HS-5 (cell line): Measurements from ENCODE around the gene SUV39H2.
"Not testable (repeated sequence)": the region's sequence is repeated elsewhere in the genome, so short reads cannot be mapped to it uniquely, and the experiment has no call there.

ENCODE experiments used
- DNase-seq: peaks from one replicate; pipeline ENCODE4 v3.0.0-alpha.2; 2012; ENCODE audit warnings: low read depth

Gene SUV39H2

DNA sequence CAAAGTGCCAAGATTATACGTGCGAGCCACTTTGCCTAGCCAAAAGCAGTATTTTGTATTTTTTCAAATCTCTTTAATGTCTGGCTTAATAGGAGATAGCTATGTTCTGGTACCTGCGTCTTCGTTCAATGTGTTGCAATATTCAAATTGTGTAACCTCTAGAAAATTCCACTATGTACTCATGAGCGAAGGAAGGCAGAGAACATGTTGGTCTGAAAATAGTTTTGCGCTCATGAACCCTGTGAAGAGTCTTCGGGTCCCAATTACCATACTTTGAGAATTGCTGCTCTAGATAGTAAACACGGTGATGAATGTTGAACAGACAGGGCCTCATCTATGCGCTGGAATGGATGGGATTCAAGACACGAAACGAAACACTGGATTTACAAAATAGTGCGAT is 2.7 kb upstream of the SUV39H2 start:
- DNase-seq, result no peak

DNA sequence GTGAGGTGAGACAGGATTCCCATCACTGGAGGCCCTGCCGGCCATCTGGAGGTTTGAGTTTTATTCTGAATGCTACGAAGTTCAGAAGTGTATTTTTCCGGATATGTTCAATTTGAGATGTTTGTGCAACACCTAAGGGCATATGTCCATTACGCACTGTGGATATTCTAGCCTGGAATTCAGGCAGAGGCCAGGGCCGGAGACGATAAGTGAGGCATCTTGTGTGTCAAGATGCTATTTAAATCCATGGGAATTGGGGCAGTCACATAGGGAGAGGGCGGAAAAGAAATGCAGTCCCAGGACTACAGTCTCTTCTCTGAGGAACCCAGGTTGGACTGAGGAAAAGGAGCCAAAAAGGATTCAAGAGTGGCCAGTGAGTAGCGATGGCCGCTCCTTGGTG is 1.9 kb upstream of the SUV39H2 start:
- no peak for DNase-seq

DNA sequence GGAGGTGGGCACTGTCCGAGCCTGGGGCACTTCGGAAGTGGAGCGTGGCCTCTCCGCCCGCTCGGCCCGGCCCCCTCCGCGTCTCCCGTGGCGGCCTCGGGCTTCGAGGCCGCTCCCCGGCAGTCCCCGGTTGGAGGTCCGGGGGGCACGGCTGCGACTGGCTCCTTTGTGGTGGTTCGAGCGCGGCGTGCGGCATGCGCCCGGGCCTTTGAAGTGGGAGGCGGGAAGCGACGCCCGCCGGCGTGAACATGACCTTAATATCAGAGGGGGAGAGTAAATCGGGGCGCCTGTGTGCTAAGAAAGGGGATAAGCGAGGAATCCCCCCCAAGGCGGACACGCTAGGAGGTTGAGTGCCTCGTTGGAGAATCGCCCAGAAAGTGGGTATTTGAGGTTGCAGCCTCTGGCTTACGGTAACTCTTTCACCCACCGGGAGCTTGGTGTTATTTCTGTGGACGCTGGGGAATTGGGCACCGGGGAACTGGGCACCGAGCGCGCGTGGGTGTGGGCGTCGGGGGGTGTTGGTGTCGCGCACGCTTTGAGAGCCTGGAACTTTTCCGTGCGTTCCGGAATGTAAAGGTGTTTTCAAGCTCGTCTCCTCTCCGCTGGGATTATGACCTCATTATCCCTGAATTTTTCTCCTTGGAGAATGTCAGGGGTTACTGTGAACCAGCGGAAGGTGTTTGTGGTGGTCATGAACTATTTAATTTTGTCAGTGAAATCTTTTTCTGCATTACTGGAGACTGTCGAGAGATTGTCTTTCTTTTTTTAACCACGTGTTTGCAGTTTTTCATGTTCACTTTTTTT is 660 bp downstream of the SUV39H2 start:
- no peak for DNase-seq

DNA sequence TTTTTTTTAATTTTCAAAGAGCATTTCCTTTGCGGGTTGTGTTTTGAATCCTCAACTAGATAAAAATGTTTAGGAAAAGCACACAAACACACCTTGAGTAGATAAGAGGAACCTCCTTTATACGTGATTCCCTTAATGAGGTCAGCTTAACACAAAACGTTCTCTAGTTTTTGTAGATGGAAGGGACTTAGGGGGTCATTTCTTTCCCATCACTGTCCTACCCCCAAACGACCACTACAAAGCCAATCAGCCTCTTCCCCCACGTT is 1.2 kb downstream of the SUV39H2 start:
- DNase-seq, result no peak

DNA sequence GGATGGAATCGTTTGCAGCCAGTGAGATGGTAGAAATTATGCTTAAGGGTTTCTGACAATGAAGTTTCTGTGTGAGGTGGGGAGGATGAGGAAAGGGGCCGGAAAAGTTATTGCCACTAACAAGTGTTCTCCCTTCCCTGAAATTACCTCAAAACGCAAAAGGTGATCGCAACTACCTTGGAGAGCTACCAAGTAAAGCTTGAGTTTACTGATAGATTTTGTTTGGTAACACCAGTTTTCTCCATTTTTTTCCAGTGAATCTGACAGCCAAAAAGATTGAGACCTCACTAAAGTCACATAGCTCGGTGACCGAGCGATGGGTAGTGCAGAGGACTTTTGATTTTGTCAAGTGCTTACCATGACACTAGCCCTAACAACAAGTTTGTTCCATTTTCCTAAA is 1.6 kb downstream of the SUV39H2 start:
- no peak for DNase-seq

DNA sequence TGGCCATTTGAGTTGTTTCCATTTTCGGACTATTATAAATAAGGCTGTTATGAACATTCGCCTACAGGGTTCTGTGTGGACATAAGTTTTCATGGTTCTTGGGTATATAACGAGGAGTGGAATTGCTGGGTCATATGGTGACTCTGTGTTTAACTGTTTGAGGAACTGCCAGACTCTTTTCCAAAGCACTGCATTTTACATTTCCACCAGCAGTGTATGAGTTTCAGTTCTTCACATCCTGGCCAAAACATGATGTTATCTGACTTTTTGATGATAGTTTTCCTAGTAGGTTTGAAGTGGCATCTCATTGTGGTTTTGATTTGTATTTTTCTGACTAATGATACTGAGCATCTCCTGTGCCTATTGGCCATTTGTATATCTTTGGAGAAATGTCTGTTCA is 5.4 kb downstream of the SUV39H2 start:
- DNase-seq, result no peak

DNA sequence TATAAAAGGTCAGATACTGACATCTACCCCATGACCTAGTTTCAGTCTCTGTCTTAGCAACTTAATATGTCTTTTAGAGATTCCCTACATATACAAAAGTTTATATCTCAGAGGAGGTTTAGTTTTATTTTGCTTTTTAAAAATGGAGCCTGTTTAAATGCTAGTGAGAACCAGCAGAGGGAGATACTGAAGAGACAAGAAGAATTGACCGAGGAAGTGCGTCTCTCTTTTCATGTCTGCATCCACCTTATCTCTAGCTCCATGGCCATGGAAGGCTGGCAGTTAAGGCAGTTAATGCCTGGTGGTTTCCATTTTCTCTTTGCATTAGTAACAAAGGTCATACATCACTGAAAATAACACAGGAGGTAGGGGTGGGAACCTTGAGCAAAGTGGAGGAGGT is 10.7 kb downstream of the SUV39H2 start:
- no peak for DNase-seq

DNA sequence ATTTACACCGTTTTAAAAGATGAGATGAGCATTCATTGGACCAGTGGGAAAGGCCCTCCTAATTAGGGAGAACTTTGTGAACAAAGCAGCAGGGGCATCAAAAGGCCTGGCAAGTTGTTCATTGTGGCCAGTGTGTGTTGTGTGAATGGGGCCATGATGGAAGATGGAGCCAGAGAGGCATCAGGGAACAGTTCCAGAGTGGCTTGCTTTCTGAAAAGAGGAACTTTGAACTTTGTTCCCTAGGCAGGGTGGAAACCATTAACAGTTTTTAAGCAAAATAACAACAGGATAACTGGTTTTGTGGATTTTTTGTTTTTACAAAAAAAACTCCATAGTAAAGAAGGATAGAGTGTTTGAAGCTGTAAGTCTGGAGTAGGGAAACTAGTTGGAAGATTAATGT is 12.5 kb downstream of the SUV39H2 start:
- DNase-seq, result no peak

DNA sequence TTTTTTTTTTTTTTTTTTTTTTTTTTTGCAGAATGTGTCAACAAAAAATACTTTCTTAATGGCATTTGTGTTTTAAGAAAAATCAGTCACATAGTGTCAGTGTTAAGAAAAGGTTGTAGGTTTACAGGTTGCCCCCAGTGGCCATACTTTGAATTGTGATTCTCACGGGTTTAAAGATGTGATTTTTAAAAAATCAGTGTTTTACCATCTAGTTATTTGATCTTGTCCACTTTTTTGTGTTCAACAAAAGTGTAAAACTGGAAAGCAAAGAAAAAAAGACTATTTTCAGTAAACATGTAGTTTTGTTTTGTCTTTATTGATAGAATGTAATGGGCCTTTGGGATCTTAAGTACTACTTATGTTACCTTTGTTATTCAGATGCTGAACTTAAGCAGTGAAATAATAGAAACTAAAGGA is 25.7 kb downstream of the SUV39H2 start:
- no peak for DNase-seq

DNA sequence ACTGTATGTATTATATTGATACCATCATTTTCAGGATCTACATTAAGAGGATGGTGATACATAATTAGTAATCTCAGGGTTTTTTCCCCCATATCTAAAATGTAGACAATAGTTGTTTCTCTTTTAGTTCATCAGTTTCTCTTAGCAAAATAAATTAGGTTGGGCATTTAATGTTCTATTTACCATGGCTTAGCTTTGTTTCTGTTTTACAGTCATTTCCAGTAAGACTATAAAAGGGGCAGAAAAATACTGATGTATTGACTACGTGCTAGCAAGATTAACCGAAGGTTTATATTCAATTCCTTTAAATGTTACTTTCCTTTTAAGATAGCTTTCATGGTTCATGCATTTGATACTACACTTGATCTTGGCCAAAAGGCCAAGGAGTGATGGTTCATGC is 26.2 kb downstream of the SUV39H2 start:
- no peak for DNase-seq

DNA sequence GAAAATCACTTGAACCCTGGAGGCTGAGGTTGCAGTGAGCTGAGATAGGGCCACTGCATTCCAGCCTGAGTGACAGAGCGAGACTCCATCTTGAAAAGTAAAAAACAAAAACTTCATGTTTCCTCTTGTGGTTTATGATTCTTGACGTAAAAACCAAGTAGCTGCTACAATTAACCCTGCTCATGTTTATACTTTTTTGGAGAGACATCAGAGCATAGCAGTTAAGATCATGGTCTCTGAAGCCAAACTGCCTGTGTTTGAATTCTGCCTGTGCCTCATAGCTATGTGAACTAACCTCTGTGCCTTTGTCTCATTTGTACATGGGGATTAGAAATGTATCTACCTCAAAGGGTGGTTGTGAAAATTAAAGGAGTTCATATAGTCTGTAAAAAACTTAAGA is 27.2 kb downstream of the SUV39H2 start:
- no peak for DNase-seq

DNA sequence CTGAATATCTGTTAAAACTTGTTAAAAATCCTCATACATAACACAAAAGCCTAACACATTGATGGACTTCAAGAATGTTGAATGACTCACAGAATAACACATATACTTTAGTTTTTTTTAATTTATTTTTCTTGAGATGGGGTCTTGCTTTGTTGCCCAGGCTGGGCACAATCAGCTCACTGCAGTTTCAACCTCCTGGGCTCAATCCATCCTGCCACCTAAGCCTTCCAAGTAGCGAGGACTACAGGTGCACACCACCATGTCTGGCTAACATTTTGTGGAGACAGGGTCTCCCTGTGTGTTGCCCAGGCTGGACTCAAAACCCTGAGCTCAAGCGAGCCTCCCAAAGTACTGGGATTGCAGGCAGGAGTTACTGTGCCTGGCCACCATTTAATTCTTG is 28.1 kb downstream of the SUV39H2 start:
- DNase-seq, result no peak

DNA sequence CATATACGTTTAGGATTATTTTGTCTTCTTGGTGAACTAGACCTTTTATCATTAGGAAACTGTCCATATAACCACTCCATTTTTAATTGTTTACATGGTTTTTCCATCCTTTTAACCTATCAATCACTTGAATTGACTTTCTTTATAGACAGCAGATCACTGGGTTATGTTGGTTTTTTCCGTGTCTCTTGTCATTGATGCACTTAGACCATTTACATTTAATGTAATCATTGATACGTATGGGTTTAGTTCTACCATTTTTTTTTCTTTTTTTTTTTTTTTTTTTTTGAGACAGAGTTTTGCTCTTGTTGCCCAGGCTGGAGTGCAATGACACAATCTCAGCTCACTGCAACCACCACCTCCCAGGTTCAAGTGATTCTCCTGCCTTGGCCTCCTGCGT is 28.9 kb downstream of the SUV39H2 start:
- not testable (repeated sequence) for DNase-seq

DNA sequence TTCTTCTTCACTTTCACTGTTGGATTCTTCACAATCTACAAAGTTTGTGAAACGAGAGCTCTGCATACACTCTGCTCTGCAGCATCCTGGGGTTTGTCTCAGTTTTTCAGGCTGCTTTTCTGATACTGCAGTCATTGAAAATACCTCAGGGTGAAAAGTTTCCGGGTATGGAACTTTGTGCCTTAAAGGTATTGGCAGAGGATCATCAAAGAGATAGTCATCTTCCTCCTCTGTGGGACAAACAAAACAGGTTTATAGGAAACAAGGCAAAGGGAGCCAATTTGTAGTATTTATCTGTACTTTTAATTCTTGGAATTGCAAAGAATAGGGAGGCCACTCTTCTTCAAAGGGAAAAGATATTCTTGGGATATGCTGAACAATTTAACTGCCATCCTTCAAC is 30.4 kb downstream of the SUV39H2 start:
- DNase-seq, result no peak

DNA sequence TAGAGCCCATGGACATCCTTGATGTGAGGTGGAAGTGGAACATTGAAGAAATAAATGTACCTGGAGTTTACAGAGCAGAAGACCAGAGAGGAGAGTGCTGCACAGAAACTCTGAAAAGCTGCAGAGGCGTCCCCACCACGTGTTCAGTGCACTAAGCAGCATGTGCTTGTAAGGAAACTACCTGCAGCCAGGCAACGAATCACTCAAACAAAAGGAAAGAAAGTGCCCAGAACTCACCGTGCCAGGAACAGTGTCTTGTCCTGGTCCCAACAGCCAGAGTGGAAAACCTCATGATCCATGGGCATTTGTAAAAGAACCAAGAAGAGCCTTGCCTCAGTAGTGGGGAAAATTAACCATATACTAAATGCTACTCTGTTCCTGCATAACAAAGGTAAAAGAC is 32.3 kb downstream of the SUV39H2 start:
- no peak for DNase-seq

DNA sequence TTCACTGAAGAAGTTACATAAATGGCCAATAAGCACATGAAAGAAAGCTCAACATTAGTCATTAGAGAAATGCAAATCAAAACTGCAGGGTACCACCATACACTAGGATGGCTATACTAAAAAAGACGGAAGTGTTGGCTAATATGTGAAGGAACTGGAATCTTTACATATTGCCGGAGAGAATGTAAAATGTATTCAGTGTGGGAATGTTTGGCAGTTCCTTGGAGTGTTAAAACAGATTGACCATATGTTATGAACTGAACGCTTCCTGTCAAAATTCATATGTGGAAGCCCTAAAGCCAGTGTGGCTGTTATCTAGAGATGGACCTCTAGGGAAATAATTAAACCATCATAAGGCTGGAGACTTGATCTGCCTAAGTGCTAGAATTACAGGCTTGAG is 33.1 kb downstream of the SUV39H2 start:
- DNase-seq, result no peak

DNA sequence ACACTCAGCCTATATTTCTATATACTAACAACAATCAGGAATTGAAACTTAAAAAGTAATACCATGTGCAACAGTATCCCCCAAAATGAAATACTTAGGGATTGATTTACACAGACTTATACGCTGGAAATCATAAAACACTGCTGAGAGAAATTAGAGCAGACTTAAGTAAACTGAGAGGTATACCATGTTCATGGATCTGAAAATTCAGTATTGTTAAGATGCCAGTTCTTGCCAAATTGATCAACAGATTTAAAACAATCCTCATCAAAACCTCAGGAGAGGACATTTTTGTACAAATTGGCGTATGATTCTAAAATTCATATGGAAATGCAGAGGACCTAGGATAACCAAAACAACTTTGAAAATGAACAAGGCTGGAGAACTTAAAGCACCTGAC is 37.9 kb downstream of the SUV39H2 start:
- no peak for DNase-seq

DNA sequence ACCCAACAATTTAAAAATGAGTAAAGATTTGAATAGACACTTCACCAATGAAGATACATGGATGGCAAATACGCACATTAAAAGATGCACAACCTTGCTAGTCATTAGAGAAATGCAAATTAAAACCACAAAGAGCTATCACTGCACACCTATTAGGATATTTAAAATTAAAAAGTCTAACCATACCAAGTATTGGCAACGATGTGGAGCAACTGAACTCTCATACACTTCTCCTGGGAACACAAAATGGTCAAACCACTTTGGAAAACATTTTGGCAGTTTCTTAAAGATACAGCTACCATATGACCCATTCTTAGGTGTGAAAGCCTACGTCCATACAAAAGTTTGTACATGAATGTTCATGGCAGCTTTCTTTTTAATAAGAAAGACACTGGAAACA is 39.2 kb downstream of the SUV39H2 start:
- DNase-seq, result no peak

DNA sequence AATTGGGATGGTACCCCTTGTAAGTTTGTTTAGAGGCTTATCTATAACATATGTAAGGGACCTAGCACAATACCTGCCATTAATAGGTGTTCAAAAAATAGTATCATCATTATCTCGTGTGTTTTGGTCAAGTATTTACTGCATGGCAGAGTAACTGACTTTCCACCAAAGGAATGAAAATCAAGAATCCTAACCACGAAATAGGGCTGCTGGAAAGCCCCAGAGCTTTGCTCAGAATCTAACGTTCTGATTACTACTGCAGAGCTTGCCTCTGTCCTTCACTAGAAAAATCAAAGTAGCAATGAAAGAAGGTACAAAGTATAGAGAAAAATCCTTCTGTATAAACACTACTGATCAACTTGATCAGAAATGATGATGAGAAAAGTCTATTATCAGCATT is 40.3 kb downstream of the SUV39H2 start:
- no peak for DNase-seq

DNA sequence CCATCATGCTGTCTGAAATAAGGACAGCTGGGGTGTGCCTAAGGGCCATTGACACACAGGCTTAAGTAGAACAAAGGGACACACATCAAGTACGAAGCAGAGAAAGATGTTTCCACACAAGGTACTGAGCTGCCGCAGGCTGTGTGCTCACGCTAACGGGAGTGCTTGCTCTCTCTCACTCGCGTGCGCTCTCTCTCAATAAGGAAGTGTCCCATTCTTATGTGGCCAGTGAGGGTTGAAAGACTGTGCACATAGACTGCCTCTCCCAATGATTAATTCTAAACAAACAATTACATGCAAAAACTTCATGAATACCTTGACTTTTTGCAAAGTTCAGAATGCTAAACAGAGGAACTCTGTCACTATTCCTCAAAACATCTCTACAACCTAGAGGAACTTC is 45.3 kb downstream of the SUV39H2 start:
- DNase-seq, result no peak

DNA sequence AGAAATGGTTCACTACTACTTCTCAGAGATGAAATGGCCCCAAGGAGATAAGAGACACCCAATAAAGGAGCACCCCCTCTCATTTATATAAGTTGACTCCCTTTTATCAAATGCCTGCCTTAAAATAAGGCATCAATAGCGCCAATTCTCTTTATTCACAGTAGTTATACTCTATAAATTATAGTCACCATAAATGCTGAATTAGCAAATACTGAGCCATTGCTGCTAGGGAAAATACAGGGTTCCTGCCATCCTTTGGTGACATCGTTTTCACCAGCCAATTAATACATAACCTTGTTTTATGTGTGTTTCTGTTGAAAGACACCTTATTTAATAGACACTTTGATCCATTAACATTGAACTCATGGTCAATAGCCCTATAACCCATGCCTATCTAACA is 46.6 kb downstream of the SUV39H2 start:
- DNase-seq, result no peak

DNA sequence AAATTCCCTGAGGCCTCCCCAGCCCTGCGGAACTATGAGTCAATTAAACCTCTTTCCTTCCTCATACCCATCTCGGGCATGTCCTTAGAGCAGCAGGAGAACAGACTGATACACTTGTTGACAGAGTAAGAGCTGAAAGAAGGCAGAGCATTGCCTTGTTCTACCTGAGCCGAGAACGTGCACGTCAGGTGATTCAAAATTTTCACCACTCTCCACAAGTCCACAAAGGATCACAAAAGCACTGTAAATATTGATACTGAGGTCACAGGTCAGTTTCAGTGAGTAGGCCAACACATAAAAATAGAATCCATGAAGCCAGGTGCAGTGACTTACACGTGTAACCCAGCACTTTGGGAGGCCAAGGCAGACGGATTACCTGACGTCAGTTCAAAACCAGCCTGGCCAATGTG is 47.4 kb downstream of the SUV39H2 start:
- no peak for DNase-seq

DNA sequence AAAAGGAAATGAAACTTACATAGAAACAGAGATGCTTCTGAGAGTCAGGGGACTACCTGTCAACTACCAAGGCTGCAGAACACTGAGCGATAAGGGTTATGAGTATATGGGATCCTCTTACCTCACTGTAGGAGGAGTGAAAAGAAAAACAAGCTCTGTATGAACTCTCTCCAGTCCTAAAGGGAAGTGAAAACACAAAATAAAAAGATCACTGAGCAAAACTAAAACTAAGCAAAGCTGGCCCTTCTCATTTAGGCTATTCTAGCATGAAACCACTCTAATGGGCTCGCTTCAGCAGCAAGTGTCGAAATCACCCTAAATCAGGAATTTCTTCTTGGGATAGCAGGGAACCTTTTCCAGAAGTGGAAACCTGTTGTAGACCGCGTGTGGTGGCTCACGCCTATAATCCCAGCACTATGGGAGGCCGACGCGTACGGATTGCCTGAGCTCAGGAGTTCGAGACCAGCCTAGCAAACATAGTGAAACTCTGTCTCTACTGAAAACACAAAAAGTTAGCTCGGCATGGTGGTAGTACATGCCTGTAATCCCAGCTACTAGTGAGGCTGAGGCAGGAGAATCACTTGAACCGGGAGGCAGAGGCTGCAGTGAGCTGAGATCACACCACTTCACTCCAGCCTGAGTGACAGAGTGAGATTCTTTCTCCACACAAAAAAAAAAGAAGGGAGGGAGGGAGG is 48.2 kb downstream of the SUV39H2 start:
- DNase-seq, result no peak

DNA sequence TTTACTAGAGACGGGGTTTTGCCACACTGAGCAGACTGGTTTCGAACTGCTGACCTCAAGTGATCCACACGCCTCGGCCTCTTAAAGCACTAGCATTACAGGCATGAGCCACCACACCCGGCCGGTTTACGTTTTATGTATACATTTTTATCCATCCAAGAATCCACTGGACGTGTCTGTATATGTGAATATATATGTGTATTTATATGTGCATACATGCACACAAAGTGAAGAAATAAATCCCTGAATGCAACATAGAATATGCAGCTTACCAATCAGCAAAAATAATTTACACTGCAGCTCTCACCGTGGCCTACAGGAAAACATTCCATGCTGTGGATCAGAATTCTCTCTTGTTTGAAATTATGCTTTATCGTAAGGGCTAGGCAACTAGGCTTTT is 51.9 kb downstream of the SUV39H2 start:
- no peak for DNase-seq
